ENCODE results near the gene HMBS.

The HMBS gene

GRCh38 chr11:119092880-119093842 lies 8.5 kb downstream of the HMBS start:
- no peak for DNase-seq (ENCODE audit: low read depth in 1 of 2, low spot score in 1 of 2)
- Histone ChIP-seq H3K27ac (replicated peaks) (peak overlapping the region; percentile 92), H3K27me3 (ENCODE audit: insufficient read depth, poor library complexity, severe bottlenecking) (no peaks in the 10 kb centered on the region), H3K4me3 (replicated peaks; ENCODE audit: insufficient read depth, low read length) (peak overlapping the region; percentile 88)
- TF ChIP-seq REST (IDR thresholded peaks at IDR 0.05; ENCODE audit: insufficient replicate concordance, low read depth) (no peak), GABPA (IDR thresholded peaks at IDR 0.05; ENCODE audit: low read depth) (no peak), CTCF (IDR thresholded peaks at IDR 0.05; ENCODE audit: insufficient read depth, low read length) (no peak), SPI1 (IDR thresholded peaks at IDR 0.05; ENCODE audit: borderline replicate concordance, low read depth) (no peak), POLR2AphosphoS5 (IDR thresholded peaks at IDR 0.05; ENCODE audit: low read depth) (peak; percentile 21; the same call in 1 of the 2 replicates)

DNA sequence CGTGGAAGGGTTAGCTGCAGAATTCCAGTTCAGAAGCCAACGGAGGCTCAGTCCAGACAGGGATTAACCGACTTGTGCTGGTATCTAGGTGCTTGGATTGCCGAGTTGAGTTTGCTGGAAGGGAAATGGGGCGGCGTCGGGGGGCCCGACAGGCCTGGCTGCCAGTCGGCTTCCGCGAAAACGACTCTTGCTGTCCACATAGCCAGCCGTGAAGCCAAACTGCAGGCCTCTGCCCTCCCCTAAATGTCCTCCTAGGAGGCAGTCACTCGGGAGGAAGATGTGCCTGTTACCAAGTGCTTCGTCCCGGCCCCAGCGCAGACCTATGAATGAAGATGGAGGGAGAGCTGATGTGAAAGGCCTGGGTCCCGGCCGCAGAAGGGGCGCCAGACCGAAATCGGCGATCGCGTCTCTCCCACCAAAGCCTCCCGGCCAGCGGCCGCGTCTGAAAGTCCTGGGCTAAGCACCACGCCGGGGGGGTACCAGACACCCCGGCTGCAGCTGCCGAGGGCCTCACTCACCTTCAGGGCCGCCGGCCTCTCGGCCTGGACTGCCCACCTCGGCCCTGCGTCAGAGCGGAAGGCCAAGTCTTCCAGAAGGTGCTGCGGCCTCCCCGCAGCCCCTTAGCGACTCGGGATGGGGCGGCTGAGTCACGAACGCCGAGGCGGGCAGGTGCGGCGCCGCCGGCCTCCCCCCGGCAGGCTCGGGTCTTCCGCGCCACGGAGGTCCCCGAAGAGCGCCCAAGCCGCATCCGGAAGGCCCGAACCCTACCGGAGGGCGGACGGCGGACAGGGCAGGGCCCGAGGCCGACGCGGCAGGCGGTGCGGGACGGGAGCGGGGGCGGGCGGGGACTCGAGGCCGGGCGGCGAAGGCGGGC lies 9.5 kb downstream of the HMBS start:
- H3K27me3 ChIP-seq (ENCODE audit: insufficient read depth, poor library complexity, severe bottlenecking), result no peaks in the 10 kb centered on the region
- peak overlapping the region; percentile 92 for H3K27ac ChIP-seq (replicated peaks)
- TF ChIP-seq CTCF (IDR thresholded peaks at IDR 0.05; ENCODE audit: insufficient read depth, low read length) (no peak), REST (IDR thresholded peaks at IDR 0.05; ENCODE audit: insufficient replicate concordance, low read depth) (no peak), SPI1 (IDR thresholded peaks at IDR 0.05; ENCODE audit: borderline replicate concordance, low read depth) (no peak)
- peak overlapping the region; percentile 88 for H3K4me3 ChIP-seq (replicated peaks; ENCODE audit: insufficient read depth, low read length)
- peak in 1 of 2 experiments; percentile 30 for DNase-seq (ENCODE audit: low read depth in 1 of 2, low spot score in 1 of 2)

DNA sequence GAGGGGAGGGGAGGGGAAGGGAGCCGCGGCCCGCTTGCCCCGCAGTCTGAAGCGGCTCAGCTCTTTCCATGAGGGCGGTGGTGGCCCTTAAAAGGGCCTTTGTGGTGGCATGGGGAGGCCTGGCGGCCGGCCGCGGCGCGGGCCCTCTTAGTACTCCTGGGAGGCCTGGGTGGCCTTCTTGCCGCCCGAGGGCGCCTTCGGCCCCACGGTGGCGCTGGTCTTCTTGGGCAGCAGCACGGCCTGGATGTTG lies 10.1 kb downstream of the HMBS start:
- no peak for DNase-seq (ENCODE audit: low read depth in 1 of 2, low spot score in 1 of 2)
- H3K27me3 ChIP-seq (ENCODE audit: insufficient read depth, poor library complexity, severe bottlenecking), result no peaks in the 10 kb centered on the region
- H3K4me3 ChIP-seq (replicated peaks; ENCODE audit: insufficient read depth, low read length), result peak overlapping the region; percentile 88
- peak overlapping the region; percentile 92 for H3K27ac ChIP-seq (replicated peaks)
- TF ChIP-seq GABPA (IDR thresholded peaks at IDR 0.05; ENCODE audit: low read depth) (no peak), POLR2AphosphoS5 (IDR thresholded peaks at IDR 0.05; ENCODE audit: low read depth) (no peak), CTCF (IDR thresholded peaks at IDR 0.05; ENCODE audit: insufficient read depth, low read length) (no peak), REST (IDR thresholded peaks at IDR 0.05; ENCODE audit: insufficient replicate concordance, low read depth) (no peak), SPI1 (IDR thresholded peaks at IDR 0.05; ENCODE audit: borderline replicate concordance, low read depth) (no peak)

Measured in HL-60 (cell line).